ENCODE data around the gene ARGLU1.

ARGLU1 gene

DNA sequence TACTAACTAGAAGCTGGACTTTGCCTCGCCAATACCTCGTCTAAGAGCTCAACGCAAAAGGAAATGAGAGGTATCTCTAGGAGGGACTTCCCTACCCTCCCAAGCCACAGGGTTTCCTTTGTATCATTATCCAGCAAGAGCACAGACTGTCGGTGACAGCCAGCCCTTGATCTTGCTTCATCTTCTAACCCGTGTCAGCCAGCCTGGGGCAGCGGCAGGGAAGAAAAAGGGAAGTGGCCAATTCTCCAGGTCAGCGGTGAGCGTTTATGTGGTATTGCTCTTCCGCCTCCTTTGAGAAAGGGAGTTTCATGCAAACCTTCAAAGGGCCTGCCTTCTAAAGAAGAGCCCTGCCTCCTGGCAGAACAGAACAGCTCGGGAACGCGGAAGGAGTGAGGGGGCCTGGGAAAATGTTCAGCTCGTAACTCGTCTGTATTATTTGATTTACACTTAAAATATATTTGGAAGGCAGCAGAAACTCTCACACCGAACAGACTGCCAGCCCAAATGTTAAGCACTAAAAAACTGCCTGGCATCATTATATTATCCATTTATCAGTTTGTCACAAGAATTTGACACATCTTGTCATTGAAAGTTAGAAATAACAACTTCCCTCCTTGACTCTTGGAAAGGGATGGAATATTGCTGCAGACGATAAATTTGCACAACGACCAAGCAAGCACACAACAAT lies 74.3 kb downstream of the ARGLU1 start:
- Histone ChIP-seq H3K27me3 (ENCODE audit: insufficient read depth, low read length, poor library complexity) (no peaks in the 10 kb centered on the region), H2AFZ (ENCODE audit: low read depth, low read length) (peak overlapping the region; percentile 57), H3K4me2 (ENCODE audit: insufficient read depth, low read length) (peak overlapping the region; percentile 52), H3K79me2 (ENCODE audit: insufficient read depth, low read length) (no peaks in the 10 kb centered on the region), H3K9me3 (ENCODE audit: insufficient read depth, low read length, severe bottlenecking) (no peaks in the 10 kb centered on the region), H3K4me1 (ENCODE audit: insufficient read depth, low read length) (peaks cover 35% of the 10 kb centered on the region), H3K4me3 (ENCODE audit: low read depth in 1 of 2, low read length in 2 of 2) (peak overlapping the region in 1 of 2 experiments; percentile 6; a peak in 2 of 4 replicates), H3K36me3 (ENCODE audit: insufficient read depth, low read length) (no peaks in the 10 kb centered on the region), H3K27ac (ENCODE audit: low read length) (0 out of 2 replicates have a peak overlapping the region, but pooled peaks have one; percentile 21), H4K20me1 (ENCODE audit: insufficient read depth, low read length) (no peaks in the 10 kb centered on the region), H3K9ac (ENCODE audit: low read depth, low read length) (no peak overlapping the region)
- DNase-seq (peak; percentile 71), ATAC-seq (ENCODE audit: insufficient read depth, low read depth) (peak; percentile 89)
- TF ChIP-seq CTCF (IDR thresholded peaks at IDR 0.05; ENCODE audit: borderline replicate concordance, extremely low read depth, low read length, poor library complexity, severe bottlenecking), result no peak

DNA sequence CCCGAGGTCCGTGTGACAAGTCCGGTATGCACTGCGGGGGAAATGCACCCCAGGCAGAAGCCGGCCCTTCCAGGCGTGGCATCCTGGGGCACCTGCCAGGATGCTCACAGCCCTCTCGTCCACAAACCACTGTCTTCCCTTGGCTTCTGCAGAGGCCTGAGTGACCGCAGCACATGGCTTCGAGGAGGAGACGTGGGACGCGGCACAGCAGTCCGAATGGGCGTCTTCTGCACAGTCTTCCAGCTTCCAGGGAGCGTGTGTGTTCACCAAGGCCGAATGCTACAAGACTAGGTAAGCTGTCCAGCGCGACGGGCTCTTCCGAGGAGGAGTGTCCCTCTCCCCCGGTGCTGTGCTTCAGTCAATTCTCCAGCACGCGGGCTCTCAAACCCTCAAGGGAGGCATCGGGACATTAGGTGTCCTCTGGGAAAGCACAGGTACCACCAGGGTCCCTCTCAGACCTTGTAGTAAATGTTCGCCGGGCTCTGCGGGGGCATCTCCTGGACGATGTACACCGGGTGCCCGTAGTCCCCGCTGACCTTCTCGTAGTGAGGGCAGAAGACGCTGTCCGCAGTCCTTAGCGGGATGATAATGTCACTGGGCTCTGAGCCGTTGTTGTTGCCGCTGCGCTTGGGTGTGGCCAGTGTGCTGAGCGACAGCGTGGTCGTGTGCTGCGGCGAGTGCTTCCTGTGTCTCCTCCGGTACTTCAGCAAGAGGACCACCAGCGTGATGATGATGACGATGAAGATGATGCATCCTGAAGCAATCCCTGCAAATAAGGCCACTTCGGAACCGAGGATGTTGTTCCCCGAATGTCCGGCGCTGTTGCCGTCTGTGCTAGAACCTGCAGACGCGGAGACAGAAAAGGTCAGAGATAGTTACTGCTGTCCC lies 75.1 kb downstream of the ARGLU1 start:
- Histone ChIP-seq H2AFZ (ENCODE audit: low read depth, low read length) (no peak overlapping the region), H3K9me3 (ENCODE audit: insufficient read depth, low read length, severe bottlenecking) (no peaks in the 10 kb centered on the region), H3K79me2 (ENCODE audit: insufficient read depth, low read length) (no peaks in the 10 kb centered on the region), H3K27ac (ENCODE audit: low read length) (no peak overlapping the region), H3K36me3 (ENCODE audit: insufficient read depth, low read length) (no peaks in the 10 kb centered on the region), H3K27me3 (ENCODE audit: insufficient read depth, low read length, poor library complexity) (no peaks in the 10 kb centered on the region), H3K4me1 (ENCODE audit: insufficient read depth, low read length) (peaks cover 28% of the 10 kb centered on the region), H3K4me2 (ENCODE audit: insufficient read depth, low read length) (peak overlapping the region; percentile 52), H3K9ac (ENCODE audit: low read depth, low read length) (no peak overlapping the region), H4K20me1 (ENCODE audit: insufficient read depth, low read length) (no peaks in the 10 kb centered on the region), H3K4me3 (ENCODE audit: low read depth in 1 of 2, low read length in 2 of 2) (peak overlapping the region in 1 of 2 experiments; percentile 6; a peak in 2 of 4 replicates)
- ATAC-seq (ENCODE audit: insufficient read depth, low read depth) (peak; percentile 12; the same call in 1 of the 3 replicates), DNase-seq (no peak)
- TF ChIP-seq CTCF (IDR thresholded peaks at IDR 0.05; ENCODE audit: borderline replicate concordance, extremely low read depth, low read length, poor library complexity, severe bottlenecking), result no peak
- no peak for TF ChIP-seq EZH2 (IDR thresholded peaks at IDR 0.05; ENCODE audit: borderline replicate concordance, low read depth, low read length, severe bottlenecking)

GRCh38 chr13:106491928-106492587 lies 75.9 kb downstream of the ARGLU1 start:
- ATAC-seq (ENCODE audit: insufficient read depth, low read depth) (no peak), DNase-seq (no peak)
- no peak overlapping the region for H3K4me2 ChIP-seq (ENCODE audit: insufficient read depth, low read length)
- TF ChIP-seq EZH2 (IDR thresholded peaks at IDR 0.05; ENCODE audit: borderline replicate concordance, low read depth, low read length, severe bottlenecking) (no peak), CTCF (IDR thresholded peaks at IDR 0.05; ENCODE audit: borderline replicate concordance, extremely low read depth, low read length, poor library complexity, severe bottlenecking) (no peak)
- H3K27ac ChIP-seq (ENCODE audit: low read length), result no peak overlapping the region
- H3K79me2 ChIP-seq (ENCODE audit: insufficient read depth, low read length), result no peaks in the 10 kb centered on the region
- H3K4me1 ChIP-seq (ENCODE audit: insufficient read depth, low read length), result peaks cover 28% of the 10 kb centered on the region
- H3K36me3 ChIP-seq (ENCODE audit: insufficient read depth, low read length), result no peaks in the 10 kb centered on the region
- H3K27me3 ChIP-seq (ENCODE audit: insufficient read depth, low read length, poor library complexity), result no peaks in the 10 kb centered on the region
- H3K4me3 ChIP-seq (ENCODE audit: low read depth in 1 of 2, low read length in 2 of 2), result no peak overlapping the region
- H3K9ac ChIP-seq (ENCODE audit: low read depth, low read length), result no peak overlapping the region
- H4K20me1 ChIP-seq (ENCODE audit: insufficient read depth, low read length), result no peaks in the 10 kb centered on the region
- H2AFZ ChIP-seq (ENCODE audit: low read depth, low read length), result no peak overlapping the region
- no peaks in the 10 kb centered on the region for H3K9me3 ChIP-seq (ENCODE audit: insufficient read depth, low read length, severe bottlenecking)

Data from DND-41 (cell line).